OCI-LY7 (cell line): Measurements from ENCODE around the gene ABCC1. TPM values are rescaled to one million over a fixed set of nuclear protein-coding genes. Genes with fewer than 3 reads are reported as not detected.
"Not testable (repeated sequence)": the region's sequence is repeated elsewhere in the genome, so short reads cannot be mapped to it uniquely, and the experiment has no call there.

Source experiments
- BruUV-seq: library from RNA; stranded (reverse); fragments of 400-500 nt; replicated peaks from 2 replicates; lab custom pipeline; 2021; lab: Mats Ljungman, UMichigan
- CTCF ChIA-PET: fragments of 300-600 bp; sonication (Branson Sonifier 250); formaldehyde crosslinking; loops from one replicate; lab custom pipeline; 2022; ENCODE audit warnings: antibody characterized with exemption; ENCODE audit not compliant: unreplicated experiment; lab: Charles Lee
- POLR2A ChIA-PET: fragments of 300-600 bp; sonication (Branson Sonifier 250); formaldehyde crosslinking; loops from one replicate; lab custom pipeline; 2022; ENCODE audit warnings: antibody characterized with exemption; lab: Charles Lee
- DNase-seq: peaks from one replicate; pipeline ENCODE4 v3.0.0-alpha.2; 2015; ENCODE audit warnings: low spot score
- H2AFZ ChIP-seq: fragments of 200-600 bp; sonication (generic), shearing (Covaris generic); 2 replicates; pipeline ENCODE4 v1.6.1; 2014; ENCODE audit warnings: mild to moderate bottlenecking, antibody characterized with exemption, low read length, moderate library complexity
- H3K27ac ChIP-seq: fragments of 200-600 bp; sonication (generic); 2 replicates; pipeline ENCODE4 v1.5.1; 2014; ENCODE audit warnings: mixed run types, low read depth, mild to moderate bottlenecking, moderate library complexity, low read length, inconsistent platforms; ENCODE audit not compliant: poor library complexity, severe bottlenecking
- H3K36me3 ChIP-seq: fragments of 200-600 bp; sonication (generic); 2 replicates; pipeline ENCODE4 v1.6.1; 2014; ENCODE audit warnings: mild to moderate bottlenecking, antibody characterized with exemption, low read length, moderate library complexity, mixed read lengths; ENCODE audit not compliant: insufficient read depth
- H3K4me1 ChIP-seq: fragments of 200-600 bp; sonication (generic); 2 replicates; pipeline ENCODE4 v1.5.1; 2014; ENCODE audit warnings: mild to moderate bottlenecking, low read length; ENCODE audit not compliant: insufficient read depth, poor library complexity, severe bottlenecking
- H3K4me2 ChIP-seq: fragments of 200-600 bp; sonication (generic); 2 replicates; pipeline ENCODE4 v1.6.1; 2014; ENCODE audit warnings: mild to moderate bottlenecking, low read length
- H3K4me3 ChIP-seq: fragments of 200-600 bp; sonication (generic); 2 replicates; pipeline ENCODE4 v1.5.1; 2014; ENCODE audit warnings: mild to moderate bottlenecking, low read depth, low read length; ENCODE audit not compliant: poor library complexity, severe bottlenecking
- H3K79me2 ChIP-seq: fragments of 200-600 bp; sonication (generic); 2 replicates; pipeline ENCODE4 v1.6.1; 2016; ENCODE audit warnings: low read depth, mild to moderate bottlenecking, low read length, moderate library complexity, mixed read lengths; ENCODE audit not compliant: insufficient read depth
- H3K9me2 ChIP-seq: fragments of 200-600 bp; sonication (generic); 2 replicates; pipeline ENCODE4 v1.6.1; 2016; ENCODE audit warnings: mild to moderate bottlenecking, low read length, mixed read lengths; ENCODE audit not compliant: insufficient read depth
- H3K9me3 ChIP-seq: fragments of 200-600 bp; sonication (generic); 2 replicates; pipeline ENCODE4 v1.6.1; 2014; ENCODE audit warnings: mild to moderate bottlenecking, mixed run types, low read length, mixed read lengths
- H4K20me1 ChIP-seq: fragments of 200-600 bp; sonication (generic); 2 replicates; pipeline ENCODE4 v1.6.1; 2014; ENCODE audit warnings: mild to moderate bottlenecking, antibody characterized with exemption, low read length, moderate library complexity, mixed read lengths; ENCODE audit not compliant: insufficient read depth
- CTCF ChIP-seq: fragments of 200-600 bp; sonication (generic); conservative IDR thresholded peaks from 2 replicates; pipeline ENCODE4 v1.5.1; 2014; ENCODE audit warnings: mild to moderate bottlenecking, antibody characterized with exemption, low read length, moderate library complexity, mixed read lengths
- EZH2phosphoT487 ChIP-seq: fragments of 200-600 bp; sonication (generic); IDR thresholded peaks from 2 replicates; pipeline ENCODE4 v1.6.1; 2018; ENCODE audit warnings: low read depth, borderline replicate concordance, mild to moderate bottlenecking, mixed run types, antibody characterized with exemption, low read length, moderate library complexity, mixed read lengths
- intact Hi-C: fragments of 100-400 bp; cut with micrococcal nuclease; formaldehyde crosslinking; loops from one replicate; pipeline ENCODE4 v1.10.0; 2022; ENCODE audit not compliant: unreplicated experiment
- total RNA-seq, 2 experiments: library from RNA; depleted of rRNA in 1 of 2; stranded (reverse); fragments of >200 nt in 1 of 2; shearing (Covaris generic) in 1 of 2; gene quantifications; 2 replicates each; pipeline ENCODE4 v1.2.3, GENCODE V29; 2014 to 2022

The ABCC1 gene
- total RNA-seq, 2 experiments from 2014 or later: 39.9 to 71.8 TPM

GRCh38 chr16:15981382-15981781, 32.0 kb downstream of the ABCC1 start:
- peaks cover 66% of the 10 kb centered on the region for H3K9me3 ChIP-seq
- CTCF ChIA-PET: no interaction called here
- H3K9me2 ChIP-seq: no peaks in the 10 kb centered on the region
- BruUV-seq: no TSS peak
- no peak overlapping the region for H3K4me3 ChIP-seq
- no peak overlapping the region for H2AFZ ChIP-seq
- H3K4me1 ChIP-seq: no peaks in the 10 kb centered on the region
- no peak overlapping the region for H3K27ac ChIP-seq
- no peak overlapping the region for H3K4me2 ChIP-seq
- intact Hi-C loops: no loop called here
- no peaks in the 10 kb centered on the region for H4K20me1 ChIP-seq
- peaks cover 49% of the 10 kb centered on the region for H3K79me2 ChIP-seq
- DNase-seq: peak; percentile 47
- TF ChIP-seq EZH2phosphoT487 (no peak), CTCF (no peak)
- H3K36me3 ChIP-seq: peaks cover 91% of the 10 kb centered on the region
- POLR2A ChIA-PET: no interaction called here

GRCh38 chr16:15982194-15982915, 32.9 kb downstream of the ABCC1 start:
- H3K4me3 ChIP-seq, POLR2A ChIA-PET, H4K20me1 ChIP-seq, H3K4me1 ChIP-seq, intact Hi-C loops, BruUV-seq, DNase-seq, H2AFZ ChIP-seq, H3K27ac ChIP-seq, H3K9me2 ChIP-seq, H3K4me2 ChIP-seq, CTCF ChIA-PET: not testable (repeated sequence)
- Histone ChIP-seq H3K9me3 (peaks cover 59% of the 10 kb centered on the region), H3K36me3 (peaks cover 81% of the 10 kb centered on the region), H3K79me2 (peaks cover 47% of the 10 kb centered on the region)

GRCh38 chr16:15983898-15984297, 34.5 kb downstream of the ABCC1 start:
- TF ChIP-seq EZH2phosphoT487 (no peak), CTCF (no peak)
- H3K27ac ChIP-seq: no peak overlapping the region
- CTCF ChIA-PET: no interaction called here
- H3K4me2 ChIP-seq: no peak overlapping the region
- no peak for DNase-seq
- peaks cover 43% of the 10 kb centered on the region; the same call in 1 of the 2 replicates for H3K9me3 ChIP-seq
- no TSS peak for BruUV-seq
- H3K4me3 ChIP-seq: no peak overlapping the region
- POLR2A ChIA-PET: no interaction called here
- H4K20me1 ChIP-seq: no peaks in the 10 kb centered on the region
- peaks cover 66% of the 10 kb centered on the region for H3K36me3 ChIP-seq
- intact Hi-C loops: no loop called here
- no peak overlapping the region for H2AFZ ChIP-seq
- H3K4me1 ChIP-seq: peaks cover 22% of the 10 kb centered on the region
- peaks cover 45% of the 10 kb centered on the region; the same call in 1 of the 2 replicates for H3K79me2 ChIP-seq
- no peaks in the 10 kb centered on the region for H3K9me2 ChIP-seq
